Memory B cell (primary cell): ENCODE measurements around the gene CMC4.

Source experiments
- ATAC-seq: fragments of 150-1000 bp; cut with Tn5 transposase; 2 replicates; pipeline ENCODE4 v1.10.0; 2021; ENCODE audit warnings: low read depth, mild to moderate bottlenecking, moderate library complexity
- DNase-seq, 2 donors: peaks; one replicate each; pipeline ENCODE4 v3.0.0; 2022; ENCODE audit warnings: low spot score in 2 of 2
- H3K27ac Mint-ChIP-seq: one replicate; pipeline ENCODE4 v1.8.0; 2022; ENCODE audit warnings: mild to moderate bottlenecking, moderate library complexity, mixed read lengths
- H3K27me3 Mint-ChIP-seq: one replicate; pipeline ENCODE4 v1.8.0; 2022; ENCODE audit warnings: mixed read lengths
- H3K36me3 Mint-ChIP-seq: one replicate; pipeline ENCODE4 v1.8.0; 2022; ENCODE audit warnings: mild to moderate bottlenecking, mixed read lengths
- H3K4me1 Mint-ChIP-seq: one replicate; pipeline ENCODE4 v1.8.0; 2022; ENCODE audit warnings: mixed read lengths
- H3K4me3 Mint-ChIP-seq: one replicate; pipeline ENCODE4 v1.8.0; 2022; ENCODE audit warnings: mild to moderate bottlenecking, moderate library complexity, mixed read lengths
- H3K9me3 Mint-ChIP-seq: one replicate; pipeline ENCODE4 v1.8.0; 2022; ENCODE audit warnings: mixed read lengths

CMC4 gene

GRCh38 chrX:155070975-155071693 lies at the start of gene CMC4, which contains the start of the genes BRCC3 and MTCP1:
TSS of gene CMC4 (minus strand) at chrX:155071136. CDS start at chrX:155064023, 7,113 bp downstream.
TSS of gene BRCC3 (plus strand) at chrX:155071508. CDS start at chrX:155071528, 20 bp downstream.
TSS of gene MTCP1 (minus strand) at chrX:155071136. CDS start at chrX:155066010, 5,126 bp downstream.
- no peaks in the 10 kb centered on the region for H3K27me3 Mint-ChIP-seq
- H3K9me3 Mint-ChIP-seq = no peaks in the 10 kb centered on the region
- peak; percentile 77 for ATAC-seq
- H3K4me3 Mint-ChIP-seq = peak within 1 kb of the TSS; percentile 90
- peak within 1 kb of the TSS; percentile 93 for H3K27ac Mint-ChIP-seq
- peaks cover 17% of the 10 kb centered on the region for H3K36me3 Mint-ChIP-seq
- peak; percentile 65 to 74 for DNase-seq
- H3K4me1 Mint-ChIP-seq = peaks cover 29% of the 10 kb centered on the region

GRCh38 chrX:155115174-155115819 lies 44.4 kb upstream of the CMC4 start:
- Mint-ChIP-seq H3K27ac (no peak overlapping the region), H3K4me1 (no peaks in the 10 kb centered on the region), H3K27me3 (no peaks in the 10 kb centered on the region), H3K9me3 (no peaks in the 10 kb centered on the region), H3K36me3 (peaks cover 19% of the 10 kb centered on the region), H3K4me3 (no peak overlapping the region)
- DNase-seq (no peak), ATAC-seq (no peak)

DNA sequence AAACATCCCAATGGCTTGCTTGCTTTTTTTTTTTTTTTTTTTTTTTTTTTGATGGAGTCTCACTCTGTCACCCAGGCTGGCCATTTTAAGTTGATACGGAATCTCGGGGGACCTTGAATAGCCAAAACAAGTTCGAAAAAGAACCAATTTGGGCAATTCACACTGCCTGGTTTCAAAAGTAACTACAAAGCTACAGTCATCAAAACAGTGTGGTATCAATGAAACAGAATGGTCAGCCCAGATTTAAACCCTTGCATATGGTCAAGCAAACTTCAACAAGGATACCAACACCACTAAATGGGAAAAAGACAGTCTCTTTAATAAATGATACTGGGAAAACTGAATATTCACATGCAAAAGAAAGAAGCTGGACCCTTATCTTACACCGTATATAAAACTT lies 42.2 kb upstream of the CMC4 start:
- no peaks in the 10 kb centered on the region for H3K27me3 Mint-ChIP-seq
- DNase-seq (no peak), ATAC-seq (no peak)
- peaks cover 12% of the 10 kb centered on the region for H3K36me3 Mint-ChIP-seq
- H3K4me1 Mint-ChIP-seq = no peaks in the 10 kb centered on the region
- H3K9me3 Mint-ChIP-seq = no peaks in the 10 kb centered on the region
- no peak overlapping the region for H3K27ac Mint-ChIP-seq
- H3K4me3 Mint-ChIP-seq = no peak overlapping the region

DNA sequence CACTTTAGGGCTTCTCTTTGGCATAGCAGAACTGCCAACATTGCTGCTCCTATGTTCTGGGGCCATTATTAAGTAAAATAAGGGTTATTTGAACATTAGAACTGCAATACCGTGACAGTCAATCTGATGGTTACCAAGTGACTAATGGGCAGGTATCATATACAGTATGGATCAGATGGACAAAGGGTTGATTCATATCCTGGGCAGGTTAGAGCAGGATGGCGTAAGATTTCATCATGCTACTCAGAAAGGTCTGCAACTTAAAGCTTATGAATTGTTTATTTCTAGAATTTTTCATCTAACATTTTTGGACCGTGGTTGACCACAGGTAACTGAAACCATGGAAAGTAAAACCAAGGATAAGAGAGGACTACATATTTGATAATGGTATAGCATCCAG lies 41.2 kb upstream of the CMC4 start:
- no peak overlapping the region for H3K27ac Mint-ChIP-seq
- H3K27me3 Mint-ChIP-seq = no peaks in the 10 kb centered on the region
- H3K4me3 Mint-ChIP-seq = no peak overlapping the region
- no peaks in the 10 kb centered on the region for H3K9me3 Mint-ChIP-seq
- no peaks in the 10 kb centered on the region for H3K4me1 Mint-ChIP-seq
- no peak for ATAC-seq
- peaks cover 13% of the 10 kb centered on the region for H3K36me3 Mint-ChIP-seq
- no peak for DNase-seq

DNA sequence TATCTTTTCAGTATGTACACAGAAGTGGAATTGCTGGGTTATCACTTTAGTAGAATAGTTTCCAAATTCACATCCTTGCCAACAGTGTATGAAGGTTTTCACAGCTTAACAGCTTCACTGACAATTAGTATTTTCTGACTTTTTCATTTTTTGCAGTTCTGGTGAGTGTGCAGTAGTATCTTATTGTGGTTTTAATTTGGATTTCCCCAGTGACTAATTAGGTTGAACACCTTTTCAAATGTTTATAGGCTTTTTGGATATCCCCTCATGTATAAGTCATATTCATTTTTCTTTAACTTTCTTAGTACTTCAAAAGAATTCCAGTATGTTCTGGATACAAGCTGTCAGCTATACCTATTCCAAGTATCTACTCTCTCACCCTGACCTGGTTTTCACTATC lies 37.5 kb upstream of the CMC4 start:
- H3K4me3 Mint-ChIP-seq = no peak overlapping the region
- no peaks in the 10 kb centered on the region for H3K9me3 Mint-ChIP-seq
- H3K27ac Mint-ChIP-seq = no peak overlapping the region
- H3K27me3 Mint-ChIP-seq = no peaks in the 10 kb centered on the region
- ATAC-seq (no peak), DNase-seq (no peak)
- H3K4me1 Mint-ChIP-seq = no peaks in the 10 kb centered on the region
- H3K36me3 Mint-ChIP-seq = peaks cover 9% of the 10 kb centered on the region

DNA sequence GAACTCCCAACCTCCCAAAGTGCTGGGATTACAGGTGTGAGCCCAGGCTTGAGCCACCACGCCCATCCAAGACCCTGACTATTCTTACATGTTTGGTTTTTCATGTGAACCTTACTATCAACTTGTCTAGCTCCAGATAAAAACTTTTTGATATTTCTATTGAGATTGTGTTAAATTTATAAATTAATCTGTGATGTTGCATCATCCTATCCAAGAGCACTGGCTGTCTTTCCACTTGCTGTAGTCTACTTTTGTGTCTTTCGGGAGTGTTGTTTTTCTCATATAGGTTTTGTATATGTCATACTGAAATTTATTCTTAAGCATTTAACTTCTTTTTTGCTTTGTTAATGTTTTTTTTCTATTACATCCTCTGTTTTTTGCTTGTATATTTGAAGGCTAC lies 35.0 kb upstream of the CMC4 start:
- no peak for ATAC-seq
- Mint-ChIP-seq H3K36me3 (peaks cover 8% of the 10 kb centered on the region), H3K27ac (no peak overlapping the region), H3K27me3 (no peaks in the 10 kb centered on the region), H3K9me3 (no peaks in the 10 kb centered on the region), H3K4me1 (no peaks in the 10 kb centered on the region), H3K4me3 (no peak overlapping the region)
- no peak for DNase-seq

- no peak overlapping the region for H3K27ac Mint-ChIP-seq
- peaks cover 10% of the 10 kb centered on the region for H3K36me3 Mint-ChIP-seq
- ATAC-seq = peak; percentile 63
- H3K9me3 Mint-ChIP-seq = no peaks in the 10 kb centered on the region
- H3K4me3 Mint-ChIP-seq = no peak overlapping the region
- H3K27me3 Mint-ChIP-seq = no peaks in the 10 kb centered on the region
- no peaks in the 10 kb centered on the region for H3K4me1 Mint-ChIP-seq
- peak in 1 of 2 donors; percentile 4 for DNase-seq
Observed at GRCh38 chrX:155094468-155095061, 23.6 kb upstream of the CMC4 start.

- H3K4me3 Mint-ChIP-seq = no peak overlapping the region
- no peaks in the 10 kb centered on the region for H3K27me3 Mint-ChIP-seq
- peaks cover 9% of the 10 kb centered on the region for H3K36me3 Mint-ChIP-seq
- H3K4me1 Mint-ChIP-seq = peaks cover 2% of the 10 kb centered on the region
- no peaks in the 10 kb centered on the region for H3K9me3 Mint-ChIP-seq
- ATAC-seq = no peak
- no peak for DNase-seq
- H3K27ac Mint-ChIP-seq = no peak overlapping the region
Observed at GRCh38 chrX:155086961-155087735, 16.2 kb upstream of the CMC4 start.

DNA sequence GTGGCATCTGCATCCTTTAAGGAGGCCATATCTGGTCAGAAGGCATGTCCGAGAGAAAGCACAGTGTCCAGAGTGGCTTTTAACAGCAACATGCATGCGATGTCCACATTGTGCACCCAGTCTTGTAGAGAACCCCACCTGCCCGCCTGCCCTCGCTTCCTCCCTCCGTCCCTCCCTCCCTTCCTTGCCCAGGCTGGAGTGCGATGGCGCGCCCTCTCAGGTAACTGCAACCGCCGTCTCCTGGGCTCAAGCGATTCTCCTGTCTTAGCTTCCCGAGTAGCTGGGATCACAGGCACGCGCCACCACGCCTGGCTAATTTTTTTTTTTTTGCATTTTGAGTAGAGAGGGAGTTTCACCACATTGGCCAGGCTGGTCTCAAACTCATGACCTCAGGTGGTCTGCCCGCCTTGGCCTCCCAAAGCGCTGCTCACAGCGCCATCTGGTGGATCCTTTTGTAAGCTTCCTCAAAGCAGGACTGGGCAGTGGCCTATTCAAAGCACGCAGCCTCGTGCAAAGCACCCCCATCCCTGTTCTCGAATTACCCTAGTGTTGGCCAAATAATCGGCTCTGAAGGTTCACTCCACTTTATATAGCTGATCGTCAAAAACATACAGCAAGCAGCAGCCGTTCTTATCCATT lies 15.4 kb upstream of the CMC4 start:
- DNase-seq (peak; percentile 20 to 34), ATAC-seq (peak; percentile 52)
- Mint-ChIP-seq H3K27ac (no peak overlapping the region), H3K9me3 (no peaks in the 10 kb centered on the region), H3K27me3 (no peaks in the 10 kb centered on the region), H3K4me1 (peaks cover 2% of the 10 kb centered on the region), H3K36me3 (peaks cover 9% of the 10 kb centered on the region), H3K4me3 (no peak overlapping the region)

- peak overlapping the region; percentile 90 for H3K4me3 Mint-ChIP-seq
- no peak for DNase-seq
- H3K36me3 Mint-ChIP-seq = peaks cover 17% of the 10 kb centered on the region
- peak overlapping the region; percentile 93 for H3K27ac Mint-ChIP-seq
- H3K4me1 Mint-ChIP-seq = peaks cover 29% of the 10 kb centered on the region
- no peak for ATAC-seq
- no peaks in the 10 kb centered on the region for H3K9me3 Mint-ChIP-seq
- no peaks in the 10 kb centered on the region for H3K27me3 Mint-ChIP-seq
Observed at GRCh38 chrX:155071694-155072280, 851 bp upstream of the CMC4 start.

DNA sequence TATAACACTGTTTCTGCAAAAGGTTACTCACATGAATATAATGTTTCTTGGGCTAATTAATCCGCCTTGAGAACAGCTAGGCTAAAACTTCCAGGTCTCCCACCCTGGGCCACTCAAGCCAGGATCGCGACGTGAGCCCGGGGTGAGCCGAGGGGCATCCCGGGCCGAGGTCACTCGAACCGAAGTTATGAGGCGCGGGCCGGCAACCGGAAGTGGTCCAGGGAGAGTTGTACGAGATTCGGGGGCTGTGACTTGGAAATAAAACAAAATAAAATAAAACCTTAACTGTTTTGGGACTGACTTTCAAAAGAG lies 317 bp downstream of the CMC4 start:
- no peaks in the 10 kb centered on the region for H3K27me3 Mint-ChIP-seq
- ATAC-seq = no peak
- no peak for DNase-seq
- peaks cover 15% of the 10 kb centered on the region for H3K36me3 Mint-ChIP-seq
- peaks cover 29% of the 10 kb centered on the region for H3K4me1 Mint-ChIP-seq
- peak overlapping the region; percentile 93 for H3K27ac Mint-ChIP-seq
- H3K9me3 Mint-ChIP-seq = no peaks in the 10 kb centered on the region
- H3K4me3 Mint-ChIP-seq = peak overlapping the region; percentile 81

DNA sequence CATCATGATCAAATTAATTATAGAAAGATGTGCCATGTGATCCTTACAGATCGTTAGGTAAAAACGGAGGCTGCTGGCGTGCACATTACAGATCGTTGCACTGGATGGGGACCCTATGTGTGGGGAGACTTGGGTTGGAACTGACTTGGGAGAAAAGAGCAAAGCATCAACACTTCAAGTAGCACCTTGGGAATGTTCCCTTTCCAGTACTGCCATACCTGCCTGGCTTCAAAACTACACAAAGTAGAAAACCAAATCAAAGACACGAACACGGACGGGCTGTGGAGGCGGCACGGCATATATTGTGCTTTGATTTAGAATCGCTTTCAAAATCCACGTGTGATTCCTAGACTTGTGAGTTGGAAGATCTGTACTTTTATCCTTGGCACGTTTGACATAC lies 898 bp downstream of the CMC4 start:
- ATAC-seq (no peak), DNase-seq (no peak)
- H3K36me3 Mint-ChIP-seq = peaks cover 10% of the 10 kb centered on the region
- H3K4me1 Mint-ChIP-seq = peaks cover 24% of the 10 kb centered on the region
- no peaks in the 10 kb centered on the region for H3K9me3 Mint-ChIP-seq
- H3K27me3 Mint-ChIP-seq = no peaks in the 10 kb centered on the region
- H3K4me3 Mint-ChIP-seq = peak overlapping the region; percentile 81
- H3K27ac Mint-ChIP-seq = peak overlapping the region; percentile 93

DNA sequence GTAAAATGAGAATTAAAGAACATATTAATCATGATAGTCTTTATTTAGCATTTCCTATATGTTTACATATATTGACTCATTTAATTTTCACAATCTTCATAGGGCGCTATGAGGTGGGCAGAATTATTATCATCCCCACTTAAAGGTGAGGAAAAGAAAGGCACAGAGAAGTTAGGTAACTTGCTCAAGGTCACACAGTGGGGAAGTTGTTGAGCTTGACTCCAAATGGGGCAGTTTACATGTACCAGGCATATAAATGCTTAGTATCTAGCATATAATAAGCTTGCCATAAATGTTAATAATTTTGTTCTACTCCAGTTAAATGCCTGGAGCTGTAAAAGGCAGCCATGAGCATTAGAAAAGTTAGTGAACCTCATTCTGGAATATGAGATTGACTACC lies 1.5 kb downstream of the CMC4 start:
- no peak for ATAC-seq
- Mint-ChIP-seq H3K27me3 (no peaks in the 10 kb centered on the region), H3K4me3 (no peak overlapping the region), H3K9me3 (no peaks in the 10 kb centered on the region), H3K36me3 (peaks cover 10% of the 10 kb centered on the region), H3K27ac (no peak overlapping the region), H3K4me1 (peaks cover 23% of the 10 kb centered on the region)
- DNase-seq = no peak
